Stimulated activated CD8-positive, alpha-beta memory T cell treated with anti-CD3 and anti-CD28 coated beads, Interleukin-15, amount 100 ng/mL, for 4 hours (primary cell): ENCODE results near the gene APOB.
A peak's percentile ranks its signal among the peaks of the same experiment; 100 is the strongest.

Experiments used
- DNase-seq, 2 donors: peaks; one replicate each; pipeline ENCODE4 v3.0.0-alpha.2; 2020; ENCODE audit warnings: low read depth in 2 of 2

APOB gene

GRCh38 chr2:21046506-21046905, 2.6 kb upstream of the APOB start:
- no peak for DNase-seq

GRCh38 chr2:21044694-21045371, 960 bp upstream of the APOB start:
- DNase-seq = no peak

- DNase-seq = peak in 1 of 2 donors; percentile 10
Observed at GRCh38 chr2:21042958-21043743, 722 bp downstream of the APOB start.

GRCh38 chr2:21042708-21042957, 1.2 kb downstream of the APOB start:
- DNase-seq = no peak

GRCh38 chr2:21041943-21042707, 1.7 kb downstream of the APOB start:
- no peak for DNase-seq

GRCh38 chr2:21041462-21041861, 2.4 kb downstream of the APOB start:
- no peak for DNase-seq

- no peak for DNase-seq
Observed at GRCh38 chr2:21040468-21041377, 3.1 kb downstream of the APOB start.

- DNase-seq = no peak
Observed at GRCh38 chr2:21039979-21040467, 3.9 kb downstream of the APOB start.

GRCh38 chr2:21039080-21039556, 4.8 kb downstream of the APOB start:
- no peak for DNase-seq

- DNase-seq = no peak
Observed at GRCh38 chr2:21038403-21039073, 5.3 kb downstream of the APOB start.

- no peak for DNase-seq
Observed at GRCh38 chr2:21037671-21038108, 6.2 kb downstream of the APOB start.

GRCh38 chr2:21036708-21037670, 6.9 kb downstream of the APOB start:
- no peak for DNase-seq

GRCh38 chr2:21035974-21036707, 7.7 kb downstream of the APOB start:
- DNase-seq = no peak

- DNase-seq = no peak
Observed at GRCh38 chr2:21035282-21035973, 8.4 kb downstream of the APOB start.

GRCh38 chr2:21034972-21035279, 8.9 kb downstream of the APOB start:
- no peak for DNase-seq

- no peak for DNase-seq
Observed at GRCh38 chr2:21034156-21034971, 9.5 kb downstream of the APOB start.

- no peak for DNase-seq
Observed at GRCh38 chr2:21033237-21034155, 10.4 kb downstream of the APOB start.
